ENCODE data around the gene CD48.

CD48 gene

GRCh38 chr1:160651433-160652064, 60.1 kb downstream of the CD48 start:
- DNase-seq, result peak; percentile 48

DNA sequence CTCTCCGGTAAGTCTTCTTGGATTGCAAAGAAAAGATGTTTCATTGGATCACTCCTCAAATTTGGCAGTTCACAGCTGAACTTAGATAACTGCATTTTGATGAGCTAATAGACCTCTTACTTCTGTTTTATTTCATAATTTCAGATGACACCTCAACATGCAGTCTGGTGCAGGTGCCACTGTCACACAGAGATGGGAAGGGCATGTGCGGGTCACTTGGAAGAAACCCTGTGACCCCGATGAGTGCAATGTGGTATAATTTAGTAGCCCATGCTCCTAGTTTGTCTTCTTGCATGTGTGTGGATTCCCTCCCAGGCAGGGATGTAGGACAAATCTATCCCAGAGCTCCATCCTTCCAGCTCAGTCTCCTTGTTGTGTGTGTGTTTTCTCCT, 64.3 kb downstream of the CD48 start:
- no peak for DNase-seq

GRCh38 chr1:160646711-160647328, 64.8 kb downstream of the CD48 start, which contains the start of gene SLAMF1:
SLAMF1 (minus strand) TSS chr1:160647044; CDS start chr1:160646945, 99 bp downstream.
- DNase-seq, result no peak

DNA sequence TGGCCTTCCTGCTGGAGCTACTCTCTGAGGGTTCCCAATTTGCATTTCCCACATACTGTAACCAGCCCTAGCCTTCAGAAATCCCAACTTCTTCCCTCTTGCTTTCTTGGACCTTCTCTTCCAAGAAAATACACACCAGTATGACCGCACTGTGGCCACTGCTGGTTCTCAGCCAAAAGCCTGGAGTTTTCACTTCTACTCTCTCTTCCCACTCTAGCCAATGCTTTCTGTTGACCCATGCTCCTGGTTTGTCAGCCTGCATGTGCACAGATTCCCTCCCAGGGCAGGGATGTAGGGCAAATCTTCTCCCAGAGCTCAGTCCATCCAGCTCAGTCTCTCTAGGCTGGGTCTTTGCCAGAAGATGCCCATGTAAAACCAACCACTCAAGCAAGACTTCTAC, 65.4 kb downstream of the CD48 start:
- no peak for DNase-seq

DNA sequence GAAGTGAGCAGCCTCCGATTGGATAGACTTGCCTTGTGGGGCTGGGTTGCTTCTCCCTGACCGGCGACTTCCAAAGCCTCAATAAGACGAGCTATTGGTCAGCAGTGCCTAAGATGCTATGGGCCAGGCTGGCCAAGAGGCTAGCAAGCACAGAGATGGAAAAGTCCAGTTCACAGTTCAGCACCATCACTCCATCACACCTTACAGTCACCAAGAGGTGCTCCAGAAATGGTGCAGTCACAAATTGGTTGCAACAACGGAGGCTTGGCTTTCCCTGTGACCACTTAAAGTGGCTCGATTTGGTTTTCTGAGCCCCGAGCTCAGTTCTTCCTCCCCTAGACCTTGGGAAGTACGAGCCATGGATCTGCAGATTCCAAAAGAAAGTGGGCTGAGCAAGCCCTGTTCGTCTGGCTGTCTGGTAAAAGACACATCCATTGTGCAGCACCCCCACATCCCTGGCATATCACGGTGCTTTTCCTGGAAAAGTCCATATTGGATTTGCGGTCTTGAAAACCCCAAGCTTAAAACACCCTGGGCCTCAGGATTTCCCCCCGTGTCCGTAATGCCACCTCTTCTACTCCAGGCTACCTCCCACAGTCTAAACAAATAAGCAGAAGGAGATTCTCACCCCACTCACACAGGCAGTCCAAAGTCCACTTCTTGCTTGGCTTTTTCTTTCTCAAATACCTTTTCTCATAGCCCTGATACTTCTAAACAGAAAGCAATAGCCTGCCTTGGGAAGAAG, 66.1 kb downstream of the CD48 start:
- peak; percentile 15 for DNase-seq

DNA sequence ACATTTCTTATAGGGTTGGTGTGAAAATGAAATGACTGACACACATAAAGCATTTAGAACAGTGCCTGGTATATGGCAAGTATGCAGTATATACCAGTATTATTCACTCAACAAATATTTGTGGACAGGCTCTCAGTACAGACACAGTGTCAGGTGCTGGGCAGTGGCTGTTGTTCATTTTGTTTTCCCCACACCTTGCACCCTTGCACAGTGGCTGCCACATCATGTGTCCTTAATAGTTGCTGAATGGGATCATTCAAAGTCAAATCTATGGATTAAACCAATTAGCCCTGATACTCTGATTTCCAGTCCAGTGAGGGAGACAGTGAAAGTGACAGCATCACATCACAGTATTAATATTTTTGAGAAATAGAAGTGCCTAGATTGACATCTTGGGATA, 67.2 kb downstream of the CD48 start:
- DNase-seq, result no peak

- no peak for DNase-seq
Observed at GRCh38 chr1:160643138-160643537, 68.5 kb downstream of the CD48 start.

GRCh38 chr1:160642281-160642644, 69.4 kb downstream of the CD48 start:
- no peak for DNase-seq

DNA sequence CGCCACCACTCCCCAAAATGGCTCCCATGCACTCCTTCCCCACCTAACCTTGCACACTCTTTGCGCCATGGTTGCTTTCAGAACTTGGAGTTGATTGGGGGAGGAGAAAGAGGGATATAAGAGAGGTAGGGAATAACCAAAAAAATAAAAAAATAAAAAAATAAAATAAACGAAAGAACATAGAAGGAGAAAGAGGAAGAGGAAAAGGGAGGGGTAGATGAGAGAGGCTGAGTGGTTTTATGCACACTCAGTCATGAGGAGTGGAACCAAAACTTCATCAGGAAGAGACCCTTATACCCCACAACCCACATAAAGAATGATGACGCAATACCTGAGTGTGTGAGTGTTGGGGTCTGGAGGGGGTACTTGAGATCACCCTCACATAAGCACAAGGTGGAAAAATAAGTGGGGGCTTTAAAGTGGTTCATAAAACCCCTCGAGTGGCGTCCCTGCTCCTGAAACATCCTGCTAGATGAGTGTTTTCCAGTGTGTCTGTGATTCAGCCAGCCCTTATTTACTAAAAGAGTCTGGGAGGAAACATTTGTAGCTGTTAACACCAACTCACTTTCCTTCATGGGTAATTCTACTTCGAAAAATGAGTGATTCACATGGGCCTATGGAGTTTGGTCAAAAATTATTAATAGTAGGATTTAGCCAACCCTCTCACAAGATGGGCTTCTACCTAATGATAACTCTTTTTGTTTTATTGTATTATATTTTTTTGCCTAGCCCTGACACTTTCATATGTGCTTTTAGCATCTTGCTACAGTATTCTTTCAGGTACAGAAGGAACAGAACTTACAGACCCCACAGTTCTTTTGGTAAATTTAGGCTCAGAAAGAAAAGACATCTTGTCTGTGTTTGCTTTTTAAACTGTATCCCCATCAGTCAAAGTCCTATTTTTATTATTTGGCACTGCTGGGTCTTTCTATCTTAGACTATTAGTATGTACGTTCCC, 70.0 kb downstream of the CD48 start:
- no peak for DNase-seq

- no peak for DNase-seq
Observed at GRCh38 chr1:160640359-160641123, 71.1 kb downstream of the CD48 start.

- peak; percentile 9 for DNase-seq
Observed at GRCh38 chr1:160639652-160640051, 72.0 kb downstream of the CD48 start.

DNA sequence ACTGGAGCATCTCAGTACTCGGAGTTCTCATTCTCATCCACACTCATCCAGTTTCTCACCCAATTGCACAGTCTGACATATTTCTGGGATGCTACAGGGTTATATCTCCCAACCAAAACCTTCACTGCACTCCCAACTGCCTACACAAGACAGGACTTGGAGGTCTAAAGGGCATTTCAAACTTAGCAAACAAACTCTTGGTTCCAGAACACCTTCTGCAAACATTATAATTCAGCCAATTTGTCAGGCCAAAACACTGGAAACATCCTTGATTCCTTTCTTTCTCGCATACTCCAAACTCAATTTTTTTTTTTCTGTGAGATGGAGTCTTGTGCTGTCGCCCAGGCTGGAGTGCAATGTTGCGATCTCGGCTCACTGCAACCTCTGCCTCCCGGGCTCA, 72.7 kb downstream of the CD48 start:
- no peak for DNase-seq

GRCh38 chr1:160638540-160638857, 73.1 kb downstream of the CD48 start:
- DNase-seq, result no peak

DNA sequence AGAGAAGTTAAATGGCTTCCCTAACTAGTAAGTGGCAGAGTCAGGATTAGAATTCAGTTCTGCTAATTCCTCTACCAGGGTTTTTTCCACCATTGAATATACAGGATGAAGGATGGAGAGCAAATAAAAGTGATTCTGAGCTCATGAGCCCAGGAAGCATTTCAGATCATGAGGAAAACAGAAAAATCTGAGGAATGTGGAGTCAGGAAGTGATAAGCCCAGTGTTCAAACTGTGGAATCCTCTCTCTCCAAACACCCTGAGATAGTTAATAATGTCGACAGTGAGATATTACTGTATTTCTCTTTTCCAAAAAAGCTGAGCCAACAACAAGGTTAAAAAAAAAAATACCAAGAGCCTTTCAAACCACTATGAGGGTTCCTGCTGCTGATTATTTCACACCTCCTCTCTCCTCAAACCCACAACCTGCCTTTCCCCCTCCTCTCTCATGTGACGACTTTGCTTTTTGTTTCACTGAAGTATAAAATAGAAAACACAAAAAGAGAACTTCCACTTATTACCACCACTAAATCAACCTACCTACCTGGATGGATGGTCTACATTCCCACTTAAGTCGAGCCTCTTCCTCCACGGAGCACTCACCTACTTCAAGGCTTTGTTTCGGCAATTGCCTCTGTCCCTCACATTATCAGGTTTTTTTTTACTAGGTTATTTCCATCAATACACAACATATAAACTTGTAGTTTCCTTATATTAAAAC, 73.6 kb downstream of the CD48 start:
- no peak for DNase-seq

- no peak for DNase-seq
Observed at GRCh38 chr1:160637065-160637464, 74.6 kb downstream of the CD48 start.

- DNase-seq, result no peak
Observed at GRCh38 chr1:160636547-160636946, 75.1 kb downstream of the CD48 start.

DNA sequence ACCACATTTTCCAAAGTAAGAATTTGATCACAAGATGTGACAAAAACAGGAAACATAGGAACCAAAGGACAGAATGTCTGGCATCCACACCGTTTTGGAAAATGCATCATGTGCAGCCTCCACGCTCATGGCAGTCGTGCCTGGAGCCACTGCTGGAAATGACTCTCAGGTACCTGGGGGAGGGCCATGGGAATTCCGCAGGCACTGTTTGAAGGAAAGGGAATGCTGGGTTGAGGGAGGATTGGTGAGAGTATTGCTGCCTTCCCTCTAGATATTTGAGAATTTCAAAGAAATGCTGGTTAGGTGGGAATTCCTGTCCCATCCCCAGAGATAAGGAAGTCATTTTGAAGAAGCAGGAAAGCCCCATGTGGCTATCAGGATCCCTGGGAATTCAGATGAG, 75.5 kb downstream of the CD48 start:
- DNase-seq, result no peak

DNA sequence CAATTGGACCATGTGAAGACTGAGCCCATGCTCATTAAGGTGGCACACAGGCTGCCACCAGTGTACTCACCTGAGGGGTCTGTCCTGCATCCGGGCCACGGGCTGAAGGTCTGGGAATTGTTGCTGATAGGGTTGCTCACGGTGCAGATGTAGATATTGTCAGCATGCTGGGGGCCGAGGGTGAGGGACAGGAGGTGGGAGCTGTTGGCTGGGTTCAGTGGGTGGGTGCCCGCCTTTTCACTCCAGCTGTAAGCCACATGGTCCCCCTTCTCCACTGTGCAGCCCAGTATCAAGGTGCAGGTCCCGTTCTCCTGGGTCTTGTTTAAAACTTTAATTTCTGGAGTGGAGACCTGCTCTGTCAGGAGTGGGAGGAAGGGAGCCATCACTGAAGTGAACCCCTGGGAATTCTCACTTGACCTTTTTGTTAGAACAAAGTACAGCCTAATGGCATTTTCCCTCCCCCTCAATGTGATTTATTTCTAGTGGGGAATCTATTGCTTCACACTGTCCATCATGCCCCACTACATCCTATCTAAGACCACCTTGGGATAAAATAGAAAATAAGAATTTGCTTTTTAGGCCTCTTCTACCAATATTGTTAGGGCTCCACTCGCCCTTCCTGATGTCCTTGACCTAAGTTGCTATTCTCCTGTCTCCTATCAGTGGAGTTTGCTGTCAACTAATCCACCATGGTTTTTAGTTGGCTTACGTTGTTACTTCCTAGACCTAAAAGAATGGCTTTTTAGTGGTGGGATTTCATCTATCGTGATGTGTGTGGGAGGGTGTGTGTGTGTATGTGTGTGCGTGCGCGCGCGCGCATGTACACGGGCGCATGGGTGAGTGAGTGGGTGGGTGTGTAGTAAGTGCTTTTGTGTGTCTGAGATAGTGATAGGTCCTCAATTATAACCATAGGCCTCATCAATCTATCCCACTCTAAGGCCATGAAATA, 76.8 kb downstream of the CD48 start:
- DNase-seq, result no peak

GRCh38 chr1:160633330-160633903, 78.2 kb downstream of the CD48 start:
- no peak for DNase-seq

- DNase-seq, result no peak
Observed at GRCh38 chr1:160631983-160632625, 79.5 kb downstream of the CD48 start.
